HCT116 (cell line): ENCODE measurements around the gene TCEAL6. TPM values are rescaled to one million over a fixed set of nuclear protein-coding genes. Genes with fewer than 3 reads are reported as not detected.

Experiments used
- ATAC-seq: fragments of 200-7000 bp; cut with Tn5 transposase; 2 replicates; pipeline ENCODE4 v1.9.1; 2020; ENCODE audit warnings: mild to moderate bottlenecking, moderate library complexity
- BruUV-seq: library from RNA; stranded (reverse); fragments of 400-500 nt; replicated peaks from 2 replicates; lab custom pipeline; 2021; lab: Mats Ljungman, UMichigan
- CTCF ChIA-PET: fragments of 300-600 bp; sonication (Branson Sonifier 250); formaldehyde crosslinking; loops from one replicate; lab custom pipeline; 2021; ENCODE audit warnings: antibody characterized with exemption; lab: Charles Lee
- POLR2A ChIA-PET: fragments of 300-600, 350-600 bp; sonication (Branson Sonifier 250); formaldehyde crosslinking; loops from one replicate; lab custom pipeline; 2021; ENCODE audit warnings: antibody characterized with exemption; lab: Charles Lee
- RAD21 ChIA-PET, 2 experiments: fragments of 300-600 bp; sonication (Branson Sonifier 250); formaldehyde crosslinking; loops; one replicate each; lab custom pipeline; 2023; ENCODE audit warnings: low total read pairs in 2 of 2; ENCODE audit not compliant: uncharacterized antibody in 2 of 2, unreplicated experiment in 2 of 2, low non-redundant PET in 1 of 2; lab: Charles Lee
- DNase-seq: peaks from one replicate; pipeline ENCODE4 v3.0.0-alpha.2; 2010; ENCODE audit warnings: low read depth, low spot score
- H2AFZ ChIP-seq: fragments of 200-600 bp; shearing (Covaris generic), sonication (generic); 2 replicates; pipeline ENCODE4 v1.6.1; 2017; ENCODE audit warnings: low read depth, mixed run types, mixed read lengths, antibody characterized with exemption, low read length; ENCODE audit not compliant: poor library complexity, severe bottlenecking
- H3K27ac ChIP-seq: 2 replicates; pipeline ENCODE4 v1.5.1; 2012; ENCODE audit warnings: low read depth, low read length
- H3K27me3 ChIP-seq: fragments of 200-600 bp; sonication (generic); 2 replicates; pipeline ENCODE4 v1.6.1; 2016; ENCODE audit warnings: mixed run types, low read length, mixed read lengths; ENCODE audit not compliant: insufficient read depth
- H3K36me3 ChIP-seq, 2 experiments: fragments of 200-500 bp in 1 of 2; fragments of 200-600 bp in 1 of 2; sonication (Bioruptor generic) in 1 of 2; sonication (generic) in 1 of 2; 2 replicates each; pipeline versions ENCODE4 v1.5.1 to v1.6.1; 2014 to 2016; ENCODE audit warnings: low read length in 2 of 2, inconsistent platforms in 1 of 2, mixed read lengths in 1 of 2, mixed run types in 1 of 2; ENCODE audit not compliant: insufficient read depth in 2 of 2, control insufficient read depth in 1 of 2
- H3K4me1 ChIP-seq, 2 experiments: fragments of 200-600 bp in 1 of 2; sonication (generic) in 1 of 2; 2 replicates each; pipeline versions ENCODE4 v1.5.1 to v1.6.1; 2012 to 2017; ENCODE audit warnings: low read length in 2 of 2, inconsistent platforms in 1 of 2, mild to moderate bottlenecking in 1 of 2, mixed read lengths in 1 of 2, mixed run types in 1 of 2, moderate library complexity in 1 of 2; ENCODE audit not compliant: insufficient read depth in 2 of 2, control insufficient read depth in 1 of 2
- H3K4me2 ChIP-seq: fragments of 200-600 bp; sonication (generic); 2 replicates; pipeline ENCODE4 v1.6.1; 2017; ENCODE audit warnings: mixed run types, low read length, mixed read lengths
- H3K4me3 ChIP-seq, 2 experiments: fragments of 200-600 bp in 1 of 2; sonication (generic) in 1 of 2; replicated peaks in 1 of 2; 2 replicates each; pipeline ENCODE4 v1.5.1; 2011 to 2016; ENCODE audit warnings: low read length in 2 of 2, control low read depth in 1 of 2, low read depth in 1 of 2, mild to moderate bottlenecking in 1 of 2, mixed read lengths in 1 of 2, mixed run types in 1 of 2
- H3K79me2 ChIP-seq: fragments of 200-600 bp; sonication (generic); 2 replicates; pipeline ENCODE4 v1.6.1; 2017; ENCODE audit warnings: mild to moderate bottlenecking, mixed run types, low read length, moderate library complexity, mixed read lengths; ENCODE audit not compliant: insufficient read depth
- H3K9ac ChIP-seq: fragments of 200-600 bp; sonication (generic); 2 replicates; pipeline ENCODE4 v1.6.1; 2016; ENCODE audit warnings: low read length, mixed read lengths
- H3K9me2 ChIP-seq: fragments of 200-600 bp; sonication (generic), shearing (Covaris generic); 2 replicates; pipeline ENCODE4 v1.6.1; 2017; ENCODE audit warnings: mixed run types, mild to moderate bottlenecking, moderate library complexity; ENCODE audit not compliant: insufficient read depth
- H3K9me3 ChIP-seq, 2 experiments: fragments of 200-500 bp in 1 of 2; fragments of 200-600 bp in 1 of 2; sonication (Bioruptor generic) in 1 of 2; sonication (generic) in 1 of 2; 2 replicates each; pipeline ENCODE4 v1.6.1; 2014 to 2017; ENCODE audit warnings: low read length in 2 of 2, mixed read lengths in 2 of 2, inconsistent platforms in 1 of 2, low read depth in 1 of 2, mild to moderate bottlenecking in 1 of 2, mixed run types in 1 of 2, moderate library complexity in 1 of 2; ENCODE audit not compliant: control insufficient read depth in 1 of 2, insufficient read depth in 1 of 2
- H4K20me1 ChIP-seq: fragments of 200-600 bp; sonication (generic), shearing (Covaris generic); 2 replicates; pipeline ENCODE4 v1.6.1; 2017; ENCODE audit warnings: mixed run types, mild to moderate bottlenecking, moderate library complexity; ENCODE audit not compliant: insufficient read depth
- CBX3 ChIP-seq: IDR thresholded peaks from 2 replicates; pipeline ENCODE4 v1.6.1; 2012; ENCODE audit warnings: low read depth
- ELF1 ChIP-seq: IDR thresholded peaks from 2 replicates; pipeline ENCODE4 v1.6.1; 2012; ENCODE audit warnings: low read depth, borderline replicate concordance
- FOSL1 ChIP-seq: IDR thresholded peaks from 2 replicates; pipeline ENCODE4 v1.6.1; 2012; ENCODE audit warnings: low read depth
- RAD21 ChIP-seq: IDR thresholded peaks from 2 replicates; pipeline ENCODE4 v1.6.1; 2012; ENCODE audit warnings: low read depth, mild to moderate bottlenecking
- SIN3A ChIP-seq: IDR thresholded peaks from 2 replicates; pipeline ENCODE4 v1.6.1; 2012; ENCODE audit warnings: low read depth
- SRF ChIP-seq: IDR thresholded peaks from 2 replicates; pipeline ENCODE4 v1.6.1; 2012; ENCODE audit warnings: low read depth
- YY1 ChIP-seq: IDR thresholded peaks from 2 replicates; pipeline ENCODE4 v1.6.1; 2011; ENCODE audit warnings: low read length, low read depth, moderate library complexity, mild to moderate bottlenecking; ENCODE audit not compliant: insufficient replicate concordance; ENCODE audit errors: extremely low read depth
- intact Hi-C: fragments of 100-400 bp; cut with micrococcal nuclease; formaldehyde crosslinking; loops from 2 replicates; pipeline ENCODE4 v1.10.0; 2022
- total RNA-seq: library from RNA; stranded (reverse); gene quantifications from one replicate; pipeline ENCODE4 v1.2.1, GENCODE V29; 2021; ENCODE audit not compliant: unreplicated experiment

The TCEAL6 gene
- total RNA-seq, 1 experiment from 2014 or later = not detected

- no peaks in the 10 kb centered on the region for H3K9me2 ChIP-seq
- POLR2A ChIA-PET = no interaction called here
- no TSS peak for BruUV-seq
Measured at GRCh38 chrX:102113367-102113766, 28.9 kb downstream of the TCEAL6 start.

More at GRCh38 chrX:102113367-102113766, 28.9 kb downstream of the TCEAL6 start:
- Histone ChIP-seq H4K20me1 (no peaks in the 10 kb centered on the region), H3K9me3 (no peaks in the 10 kb centered on the region), H3K79me2 (no peaks in the 10 kb centered on the region), H3K4me2 (no peak overlapping the region), H3K36me3 (no peaks in the 10 kb centered on the region), H3K27ac (no peak overlapping the region), H3K9ac (no peak overlapping the region), H3K27me3 (no peaks in the 10 kb centered on the region), H3K4me3 (no peak overlapping the region), H3K4me1 (no peaks in the 10 kb centered on the region), H2AFZ (no peak overlapping the region)
- RAD21 ChIA-PET = no interaction called here
- no peak for TF ChIP-seq SIN3A
- TF ChIP-seq CBX3 = no peak
- TF ChIP-seq ELF1 = no peak
- TF ChIP-seq RAD21 = no peak
- no peak for TF ChIP-seq SRF
- no peak for TF ChIP-seq FOSL1
- TF ChIP-seq YY1 = no peak
- CTCF ChIA-PET = no interaction called here
- no peak for ATAC-seq
- DNase-seq = no peak
- intact Hi-C loops = no loop called here

Other genes with a start within 250 kb of the TCEAL6 start
- gene ZMAT1, start 210.5 kb downstream of the TCEAL6 start, total RNA-seq = 0.69 TPM
- gene TCEAL2, start 16.8 kb downstream of the TCEAL6 start, total RNA-seq = not detected
- not detected for gene BEX5, start 13.5 kb upstream of the TCEAL6 start, total RNA-seq
- not detected for gene TCP11X1, start 72.8 kb upstream of the TCEAL6 start, total RNA-seq
- gene NXF2, start 104.7 kb upstream of the TCEAL6 start, total RNA-seq = not detected